D721Med (cell line): Measurements from ENCODE around the gene PLCB4.

Source experiments
- DNase-seq: peaks from one replicate; pipeline ENCODE4 v3.0.0; 2011; ENCODE audit warnings: low spot score; ENCODE audit not compliant: insufficient read length
- FAIRE-seq: peaks from 2 replicates; lab custom pipeline; 2011; peaks lifted over from hg19 to GRCh38; lab: Jason Lieb, UNC
- TF ChIP-seq, protein P1 (sequence below): IDR thresholded peaks from 2 replicates; pipeline ENCODE4 v1.5.1; 2012; ENCODE audit warnings: mild to moderate bottlenecking, control low read depth; ENCODE audit not compliant: insufficient read depth; ENCODE audit errors: missing control alignments

The PLCB4 gene

DNA sequence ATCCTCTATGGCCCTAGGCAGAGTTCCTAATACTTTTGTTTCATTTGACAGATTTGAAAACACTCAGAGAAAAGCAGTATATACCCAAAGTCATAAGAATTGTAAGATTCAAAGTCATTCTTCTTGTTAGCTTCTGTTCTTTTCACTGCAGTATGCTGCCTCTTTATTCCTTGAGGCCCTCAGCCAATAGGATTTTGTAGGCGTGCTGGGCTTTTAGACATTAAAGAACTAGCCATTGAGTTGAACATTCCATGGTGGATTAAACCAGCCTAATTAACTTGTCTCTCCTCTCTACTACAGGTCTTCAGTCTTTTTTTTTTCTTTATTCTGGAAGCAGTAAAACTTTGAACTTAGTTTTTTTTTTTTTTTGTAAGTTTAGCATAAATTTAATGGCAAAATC is 186.3 kb downstream of the PLCB4 start:
- FAIRE-seq = no peak
- DNase-seq = no peak
- TF ChIP-seq, protein P1, sequence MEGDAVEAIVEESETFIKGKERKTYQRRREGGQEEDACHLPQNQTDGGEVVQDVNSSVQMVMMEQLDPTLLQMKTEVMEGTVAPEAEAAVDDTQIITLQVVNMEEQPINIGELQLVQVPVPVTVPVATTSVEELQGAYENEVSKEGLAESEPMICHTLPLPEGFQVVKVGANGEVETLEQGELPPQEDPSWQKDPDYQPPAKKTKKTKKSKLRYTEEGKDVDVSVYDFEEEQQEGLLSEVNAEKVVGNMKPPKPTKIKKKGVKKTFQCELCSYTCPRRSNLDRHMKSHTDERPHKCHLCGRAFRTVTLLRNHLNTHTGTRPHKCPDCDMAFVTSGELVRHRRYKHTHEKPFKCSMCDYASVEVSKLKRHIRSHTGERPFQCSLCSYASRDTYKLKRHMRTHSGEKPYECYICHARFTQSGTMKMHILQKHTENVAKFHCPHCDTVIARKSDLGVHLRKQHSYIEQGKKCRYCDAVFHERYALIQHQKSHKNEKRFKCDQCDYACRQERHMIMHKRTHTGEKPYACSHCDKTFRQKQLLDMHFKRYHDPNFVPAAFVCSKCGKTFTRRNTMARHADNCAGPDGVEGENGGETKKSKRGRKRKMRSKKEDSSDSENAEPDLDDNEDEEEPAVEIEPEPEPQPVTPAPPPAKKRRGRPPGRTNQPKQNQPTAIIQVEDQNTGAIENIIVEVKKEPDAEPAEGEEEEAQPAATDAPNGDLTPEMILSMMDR = no peak

DNA sequence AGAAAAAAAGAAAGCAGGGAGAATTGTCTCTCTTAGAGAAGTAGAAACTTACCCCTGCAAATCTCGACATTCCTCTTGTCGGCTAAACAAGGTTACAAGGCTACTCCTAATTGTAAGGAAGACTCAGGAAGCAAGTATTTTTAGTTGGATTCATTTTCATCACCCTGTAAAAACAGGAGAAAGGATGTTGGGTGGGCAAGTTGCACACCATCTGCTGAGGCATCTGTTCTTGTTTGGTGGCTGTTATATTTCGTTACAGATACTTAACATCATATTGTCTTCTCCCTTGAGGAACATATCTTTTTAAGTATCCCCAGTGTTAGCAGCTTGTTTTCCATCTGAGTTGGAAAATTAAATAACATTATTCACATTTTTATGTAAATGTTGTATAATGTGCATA is 187.5 kb downstream of the PLCB4 start:
- no peak for FAIRE-seq
- no peak for DNase-seq
- TF ChIP-seq, protein P1 = no peak

DNA sequence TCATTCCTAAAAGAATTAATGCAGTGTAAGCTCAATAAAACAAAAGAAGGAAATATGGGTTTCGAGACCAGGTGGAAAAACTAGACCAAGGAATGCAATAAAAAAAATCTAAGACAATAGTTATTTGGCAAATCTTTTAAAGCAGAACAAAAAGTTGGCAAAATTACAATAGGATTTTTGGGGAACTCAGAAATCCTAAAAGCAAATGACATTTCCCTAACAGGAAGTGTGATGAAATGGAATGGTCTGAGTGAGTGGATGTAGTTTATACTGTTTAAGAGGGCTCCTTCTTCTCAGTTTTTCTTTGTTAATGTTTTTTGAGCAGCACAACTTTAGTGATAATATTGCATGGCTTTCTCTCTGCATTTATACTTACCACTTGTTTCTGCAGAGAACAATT is 190.0 kb downstream of the PLCB4 start:
- no peak for FAIRE-seq

DNA sequence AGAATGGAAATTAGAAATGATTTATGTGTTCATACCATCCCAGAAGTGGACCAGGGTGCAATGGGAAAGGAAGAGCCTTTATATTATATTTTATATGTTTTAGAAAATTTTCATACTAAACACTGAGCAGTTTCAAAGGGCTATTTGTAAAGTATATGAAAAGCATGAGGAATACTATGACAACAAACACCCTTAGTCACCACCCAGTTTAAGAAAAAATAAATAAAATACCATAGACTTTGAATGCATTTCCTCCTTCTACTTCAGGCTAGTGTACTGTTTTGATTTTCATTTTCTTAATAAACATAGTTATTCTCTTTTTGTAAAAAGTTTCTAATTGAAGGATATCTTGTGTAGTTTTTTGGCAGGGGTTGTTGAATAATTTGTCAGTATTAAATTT is 191.1 kb downstream of the PLCB4 start:
- FAIRE-seq = no peak
- no peak for DNase-seq
- TF ChIP-seq, protein P1 = no peak

More for the DNA sequence above, 190.0 kb downstream of the PLCB4 start:
- DNase-seq = no peak
- TF ChIP-seq, protein P1 = no peak

DNA sequence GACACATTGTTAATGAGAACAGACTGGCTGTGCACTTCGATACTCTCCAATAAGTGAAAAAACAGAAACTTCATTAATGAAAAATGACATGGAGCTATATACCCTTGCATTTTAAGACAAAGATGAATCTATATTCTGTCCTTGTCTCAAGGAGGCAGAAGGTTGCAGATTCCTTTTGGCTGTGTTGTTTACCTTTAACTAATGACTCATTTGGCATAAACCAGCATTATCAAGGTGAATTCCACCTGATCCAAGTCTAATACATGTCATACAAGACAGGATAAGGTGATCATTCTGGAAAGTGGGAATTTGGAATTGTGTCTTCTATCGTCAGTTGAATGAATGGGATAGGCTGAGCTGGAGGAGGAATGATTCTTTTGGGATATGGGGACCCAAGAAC is 192.9 kb downstream of the PLCB4 start:
- DNase-seq (no peak), FAIRE-seq (no peak)

DNA sequence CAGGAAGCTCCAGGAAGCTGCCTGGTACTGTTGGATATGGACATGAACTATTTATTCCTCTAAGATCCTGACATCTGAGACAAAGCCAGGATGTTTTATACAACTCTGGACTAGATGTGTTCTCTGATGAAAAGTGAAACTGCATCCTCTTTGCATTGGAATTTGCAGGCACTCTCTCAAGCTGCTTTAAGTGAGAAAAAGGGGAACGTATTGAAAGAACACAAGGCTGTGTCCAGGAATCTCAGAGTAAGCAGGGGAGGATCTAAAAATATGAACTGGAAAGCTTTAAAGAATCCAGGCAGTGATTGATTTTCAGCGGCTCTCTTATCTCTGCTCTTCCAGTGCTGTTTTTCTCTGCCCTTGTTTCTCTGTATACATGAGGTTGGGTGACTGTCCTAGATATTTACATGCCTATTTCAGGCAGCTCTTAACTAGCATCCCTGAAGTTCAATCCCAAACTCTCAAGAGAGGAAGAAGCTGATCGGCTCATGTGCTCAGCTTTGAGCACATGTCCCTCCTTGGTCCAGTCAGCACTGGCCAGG is 193.8 kb downstream of the PLCB4 start:
- DNase-seq (no peak), FAIRE-seq (no peak)

More for the DNA sequence above, 192.9 kb downstream of the PLCB4 start:
- TF ChIP-seq, protein P1 = no peak

More for the DNA sequence above, 193.8 kb downstream of the PLCB4 start:
- TF ChIP-seq, protein P1 = no peak
